IPS DF 6.9 (cell line): ENCODE measurements around the gene SGMS1.
A peak's percentile ranks its signal among the peaks of the same experiment; 100 is the strongest.

Source experiments
- DNase-seq: peaks from one replicate; pipeline ENCODE4 v3.0.0-alpha.2; 2013; ENCODE audit warnings: low read depth, low spot score
- H3K27ac ChIP-seq: one replicate; pipeline ENCODE4 v1.5.1; 2013; ENCODE audit warnings: low read length, control low read depth
- H3K27me3 ChIP-seq: 2 replicates; pipeline ENCODE4 v1.6.1; 2013; ENCODE audit warnings: mild to moderate bottlenecking, low read length; ENCODE audit not compliant: control insufficient read depth, insufficient read depth
- H3K36me3 ChIP-seq: 2 replicates; pipeline ENCODE4 v1.6.1; 2013; ENCODE audit warnings: low read length; ENCODE audit not compliant: control insufficient read depth, insufficient read depth
- H3K4me1 ChIP-seq: 2 replicates; pipeline ENCODE4 v1.6.1; 2013; ENCODE audit warnings: low read length; ENCODE audit not compliant: control insufficient read depth, insufficient read depth
- H3K4me3 ChIP-seq: 2 replicates; pipeline ENCODE4 v1.5.1; 2013; ENCODE audit warnings: mild to moderate bottlenecking, low read length
- H3K9me3 ChIP-seq: 2 replicates; pipeline ENCODE4 v1.6.1; 2013; ENCODE audit warnings: low read length, inconsistent platforms; ENCODE audit not compliant: control insufficient read depth, insufficient read depth
- WGBS: extraction: QIAGEN DNeasy Blood & Tissue Kit; methylation state at CpG from one replicate; pipeline ENCODE4 v1.1.7; 2013; ENCODE audit warnings: mixed read lengths, missing lambda C conversion rate; ENCODE audit not compliant: insufficient read length, insufficient coverage; 5-methylcytosine and 5-hydroxymethylcytosine counted together

SGMS1 gene

DNA sequence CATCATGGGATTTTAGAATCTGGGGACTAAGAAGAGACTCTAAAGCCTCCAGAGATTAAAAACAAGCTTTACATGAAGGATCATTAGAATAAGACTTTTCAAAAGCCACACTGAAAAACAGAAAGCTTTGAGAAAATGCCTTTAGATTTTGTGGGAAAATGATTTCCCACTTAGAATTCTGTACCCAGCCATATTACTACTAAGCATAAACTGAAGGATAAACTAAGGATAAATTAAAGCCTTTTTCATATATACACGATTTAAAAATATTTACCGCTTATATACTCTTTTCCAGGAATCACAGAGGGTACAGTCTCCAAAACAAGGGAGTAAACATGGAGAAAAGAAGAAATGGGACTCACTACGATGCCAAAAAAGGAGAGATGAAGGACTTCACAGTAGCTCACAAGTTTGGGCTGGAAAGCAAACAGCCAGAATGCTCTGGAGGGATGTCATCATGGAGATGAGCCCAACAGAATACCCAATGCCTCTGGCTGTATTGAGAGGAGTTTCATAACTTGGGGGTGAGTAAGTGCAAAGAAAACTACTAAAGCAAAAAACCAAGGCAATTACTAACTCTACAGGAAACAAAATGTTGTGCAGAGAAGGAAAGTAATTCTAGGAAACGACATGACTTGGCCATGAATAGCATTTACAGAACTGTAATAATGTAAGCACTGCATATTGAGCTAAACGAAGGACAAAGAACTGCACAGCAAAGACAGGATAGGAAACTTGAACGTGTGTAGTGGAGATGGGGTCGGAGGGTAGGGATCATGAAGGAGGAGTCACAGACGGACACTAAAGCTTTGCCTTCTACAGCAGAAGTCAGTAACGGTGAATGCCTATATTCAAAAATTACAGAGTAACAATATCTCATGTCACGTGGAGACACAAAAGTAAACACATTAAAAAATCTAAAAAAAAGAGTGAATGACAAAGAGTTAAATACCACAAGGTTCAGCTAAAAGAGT is 311.0 kb downstream of the SGMS1 start:
- no peak for DNase-seq
- Histone ChIP-seq H3K27ac (no peak overlapping the region), H3K4me1 (0 out of 2 replicates have a peak, but pooled peaks cover 2% of the 10 kb centered on the region)

DNA sequence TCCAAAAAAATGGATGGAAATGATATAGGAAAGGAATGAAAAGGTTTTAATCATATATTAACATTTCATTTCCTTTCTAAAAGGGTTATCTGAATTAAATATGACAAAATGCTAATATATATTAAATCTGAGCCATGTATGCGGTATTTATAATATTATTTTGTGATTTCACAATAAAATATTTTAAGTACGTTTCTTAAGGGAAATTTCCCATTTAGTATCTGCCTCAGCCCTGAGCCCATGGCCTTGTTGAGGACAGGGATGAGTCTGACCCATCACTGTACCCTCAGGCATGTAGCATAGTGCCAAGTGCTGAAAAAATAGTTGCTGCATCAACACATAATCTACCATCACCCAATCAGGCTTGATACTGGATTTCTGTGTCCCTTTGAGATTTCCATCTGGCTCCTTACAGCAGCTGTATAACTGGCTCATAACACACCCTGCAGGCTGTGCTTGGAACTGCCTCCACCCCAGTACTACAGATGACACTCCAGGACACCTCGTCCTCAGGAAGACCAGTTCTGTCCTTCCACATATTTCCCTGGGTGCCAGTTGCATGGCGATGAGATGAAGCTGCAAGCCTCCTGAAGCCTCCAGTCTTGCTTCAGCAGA is 313.1 kb downstream of the SGMS1 start:
- Histone ChIP-seq H3K4me1 (no peaks in the 10 kb centered on the region), H3K36me3 (no peaks in the 10 kb centered on the region; the same call in 1 of the 2 replicates), H3K9me3 (no peaks in the 10 kb centered on the region), H3K4me3 (no peak overlapping the region), H3K27ac (no peak overlapping the region), H3K27me3 (no peaks in the 10 kb centered on the region)
- DNase-seq = peak; percentile 50
- no CpG with 5 or more reads among the region's 4 CpGs for WGBS

More for the DNA sequence above, 311.0 kb downstream of the SGMS1 start:
- H3K27me3 ChIP-seq = no peaks in the 10 kb centered on the region
- no peaks in the 10 kb centered on the region for H3K9me3 ChIP-seq
- H3K36me3 ChIP-seq = no peaks in the 10 kb centered on the region; the same call in 1 of the 2 replicates
- no CpG with 5 or more reads among the region's 10 CpGs for WGBS
- H3K4me3 ChIP-seq = no peak overlapping the region

DNA sequence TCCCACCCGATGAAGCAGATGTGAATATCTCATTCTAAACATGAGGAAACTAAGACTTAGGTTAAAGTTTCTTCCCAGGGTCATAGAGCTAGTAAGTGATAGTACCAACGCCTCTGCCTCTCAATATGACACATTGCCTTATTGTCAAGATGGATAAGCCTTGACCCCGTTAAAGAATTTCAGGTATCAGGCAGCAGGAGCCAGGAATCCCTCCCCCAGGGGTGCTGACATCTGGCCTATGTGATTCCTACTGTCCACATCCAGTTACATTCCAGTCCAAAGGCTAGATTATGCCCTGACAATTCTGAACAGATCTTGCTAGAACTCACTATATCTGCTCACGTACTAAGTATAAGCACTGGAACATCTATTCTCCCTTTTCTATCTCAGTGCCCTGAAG is 314.4 kb downstream of the SGMS1 start:
- WGBS = no CpG with 5 or more reads among the region's 4 CpGs

DNA sequence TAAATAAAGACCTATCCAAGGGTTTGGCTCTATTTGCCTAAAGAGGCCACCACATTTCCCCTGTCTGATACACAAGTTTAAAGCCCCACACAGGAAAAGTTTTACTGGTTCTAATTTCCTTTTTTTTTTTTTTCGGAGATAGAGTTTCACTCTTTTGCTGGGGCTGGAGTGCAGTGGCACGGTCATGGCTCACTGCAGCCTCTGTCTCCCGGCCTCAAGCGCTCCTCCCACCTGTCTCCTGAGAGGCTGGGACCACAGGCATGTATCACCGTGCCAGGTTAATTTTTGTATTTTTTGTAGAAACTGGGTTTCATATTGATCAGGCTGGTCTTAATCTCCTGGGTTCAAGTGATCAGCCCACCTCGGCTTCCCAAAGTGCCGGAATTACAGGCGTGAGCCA is 319.1 kb downstream of the SGMS1 start:
- Histone ChIP-seq H3K27me3 (no peaks in the 10 kb centered on the region), H3K4me3 (no peak overlapping the region), H3K4me1 (no peaks in the 10 kb centered on the region), H3K9me3 (no peaks in the 10 kb centered on the region), H3K27ac (no peak overlapping the region), H3K36me3 (no peaks in the 10 kb centered on the region; the same call in 1 of the 2 replicates)
- DNase-seq = no peak
- WGBS = no CpG with 5 or more reads among the region's 8 CpGs

More for the DNA sequence above, 314.4 kb downstream of the SGMS1 start:
- Histone ChIP-seq H3K4me1 (no peaks in the 10 kb centered on the region), H3K9me3 (no peaks in the 10 kb centered on the region), H3K36me3 (no peaks in the 10 kb centered on the region; the same call in 1 of the 2 replicates), H3K27me3 (no peaks in the 10 kb centered on the region), H3K27ac (no peak overlapping the region), H3K4me3 (no peak overlapping the region)
- no peak for DNase-seq

DNA sequence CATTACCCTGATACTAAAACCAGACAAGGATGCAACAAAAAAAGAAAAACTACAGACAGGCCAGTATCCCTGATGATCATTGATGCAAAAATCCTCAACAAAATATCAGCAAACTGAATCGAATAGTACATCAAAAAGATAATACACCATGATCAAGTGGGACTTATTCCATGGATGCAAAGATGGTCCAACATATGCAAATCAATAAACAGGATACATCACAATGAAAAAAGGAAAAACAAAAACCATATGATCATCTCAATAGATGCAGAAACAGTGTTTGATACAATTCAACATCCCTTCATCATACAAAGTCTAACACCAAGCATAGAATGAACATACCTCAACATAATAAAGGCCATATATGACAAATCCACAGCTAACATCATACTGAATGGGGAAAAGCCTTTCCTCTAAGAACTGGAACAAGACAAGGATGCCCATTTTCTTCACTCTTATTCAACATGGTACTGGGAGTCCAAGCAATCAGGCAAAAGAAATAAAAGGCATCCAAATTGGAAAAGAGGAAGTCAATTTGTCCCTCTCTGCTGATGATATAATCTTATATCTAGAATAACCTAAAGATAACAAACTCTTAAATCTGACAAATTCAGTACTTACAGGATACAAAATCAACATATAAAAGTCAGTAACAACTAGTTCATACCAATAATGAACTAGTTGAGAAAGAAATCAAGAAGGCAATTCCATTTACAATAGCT is 323.6 kb downstream of the SGMS1 start:
- Histone ChIP-seq H3K9me3 (no peaks in the 10 kb centered on the region), H3K27me3 (no peaks in the 10 kb centered on the region), H3K4me1 (no peaks in the 10 kb centered on the region), H3K36me3 (no peaks in the 10 kb centered on the region), H3K4me3 (no peak overlapping the region), H3K27ac (no peak overlapping the region)
- no CpG with 5 or more reads among the region's 1 CpG for WGBS
- DNase-seq = no peak

DNA sequence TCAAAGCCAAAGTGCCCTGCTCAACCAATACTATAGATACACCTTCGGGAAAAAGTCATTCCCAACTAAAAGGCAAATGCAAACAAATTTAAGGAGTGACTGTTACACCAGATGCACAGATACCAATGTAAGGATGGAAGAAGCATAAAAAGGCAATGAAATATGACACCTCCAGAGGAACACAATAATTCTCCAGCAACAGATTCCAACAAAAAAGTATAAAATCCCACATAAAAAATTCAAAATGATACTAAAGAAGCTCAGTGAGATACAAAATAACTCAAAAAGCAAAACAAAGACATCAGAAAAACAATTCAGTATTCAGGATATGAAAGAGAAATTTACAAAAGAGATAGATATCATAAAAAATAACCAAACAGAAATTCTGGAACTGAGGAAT is 328.4 kb downstream of the SGMS1 start:
- Histone ChIP-seq H3K27me3 (no peaks in the 10 kb centered on the region), H3K36me3 (no peaks in the 10 kb centered on the region), H3K4me1 (no peaks in the 10 kb centered on the region), H3K27ac (no peak overlapping the region), H3K4me3 (no peak overlapping the region), H3K9me3 (no peaks in the 10 kb centered on the region)
- no CpG with 5 or more reads among the region's 1 CpG for WGBS
- DNase-seq = no peak

DNA sequence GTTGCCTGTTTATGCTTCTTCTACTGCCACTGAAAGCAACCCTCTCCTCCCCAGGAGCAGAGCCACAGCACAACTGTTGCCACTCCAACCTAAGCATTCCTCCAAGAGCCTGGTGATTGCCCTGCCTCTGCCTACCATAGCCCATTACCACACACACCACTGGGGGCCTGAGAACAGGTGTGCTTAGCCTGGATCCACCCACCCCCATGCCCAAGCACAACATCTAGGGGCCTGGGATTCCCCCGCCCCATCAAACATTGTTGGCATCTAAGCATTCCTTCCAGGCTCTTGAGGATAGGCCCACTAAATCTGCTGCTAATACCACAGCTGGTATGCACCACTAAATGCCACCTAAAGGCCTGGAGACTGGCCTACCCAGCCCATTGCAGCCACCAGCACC is 329.2 kb downstream of the SGMS1 start:
- DNase-seq = no peak
- H3K27me3 ChIP-seq = no peaks in the 10 kb centered on the region
- H3K4me3 ChIP-seq = no peak overlapping the region
- H3K4me1 ChIP-seq = no peaks in the 10 kb centered on the region
- no peak overlapping the region for H3K27ac ChIP-seq
- H3K36me3 ChIP-seq = no peaks in the 10 kb centered on the region
- H3K9me3 ChIP-seq = no peaks in the 10 kb centered on the region
- WGBS = no CpG with 5 or more reads among the region's 1 CpG

DNA sequence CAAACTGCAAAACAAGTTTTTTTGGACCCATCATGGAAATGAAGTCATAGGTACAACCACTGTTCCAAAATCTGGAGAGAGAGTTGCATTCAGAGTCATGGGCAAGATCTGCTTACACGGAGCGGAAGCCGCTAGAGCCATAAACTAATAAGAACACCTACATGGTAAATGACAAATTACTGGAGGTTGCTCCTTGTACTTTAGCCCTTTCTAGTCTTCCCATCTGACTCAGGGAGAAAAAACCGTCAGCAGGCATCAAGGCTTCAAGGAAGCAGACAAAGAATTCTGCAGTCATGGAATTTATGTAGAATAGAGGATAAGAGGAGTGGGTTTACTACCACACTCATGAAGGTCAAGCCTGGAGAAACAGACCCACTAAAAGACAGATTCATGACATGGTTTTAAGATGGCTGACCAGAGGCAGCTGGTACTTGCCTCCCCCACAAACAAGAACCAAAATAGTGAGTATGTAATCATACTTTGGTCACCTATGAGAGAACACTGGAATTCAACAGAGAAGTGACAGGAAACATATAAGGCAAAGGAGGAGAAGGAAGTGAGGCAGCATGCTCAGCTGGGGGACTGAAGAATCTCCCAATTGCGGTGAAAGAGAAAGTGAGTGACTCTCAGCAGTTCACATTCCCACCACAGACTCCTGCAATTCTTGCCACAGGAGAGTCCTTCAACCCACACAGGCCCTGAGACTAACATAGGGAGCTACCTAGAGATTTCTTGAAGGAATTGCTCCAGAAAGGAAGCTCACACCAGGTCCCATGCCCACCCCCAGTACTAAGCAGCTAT is 330.0 kb downstream of the SGMS1 start:
- H3K36me3 ChIP-seq = no peaks in the 10 kb centered on the region
- WGBS = no CpG with 5 or more reads among the region's 5 CpGs
- no peak for DNase-seq
- no peaks in the 10 kb centered on the region for H3K4me1 ChIP-seq
- no peak overlapping the region for H3K4me3 ChIP-seq
- H3K27ac ChIP-seq = no peak overlapping the region
- no peaks in the 10 kb centered on the region for H3K27me3 ChIP-seq
- H3K9me3 ChIP-seq = no peaks in the 10 kb centered on the region

DNA sequence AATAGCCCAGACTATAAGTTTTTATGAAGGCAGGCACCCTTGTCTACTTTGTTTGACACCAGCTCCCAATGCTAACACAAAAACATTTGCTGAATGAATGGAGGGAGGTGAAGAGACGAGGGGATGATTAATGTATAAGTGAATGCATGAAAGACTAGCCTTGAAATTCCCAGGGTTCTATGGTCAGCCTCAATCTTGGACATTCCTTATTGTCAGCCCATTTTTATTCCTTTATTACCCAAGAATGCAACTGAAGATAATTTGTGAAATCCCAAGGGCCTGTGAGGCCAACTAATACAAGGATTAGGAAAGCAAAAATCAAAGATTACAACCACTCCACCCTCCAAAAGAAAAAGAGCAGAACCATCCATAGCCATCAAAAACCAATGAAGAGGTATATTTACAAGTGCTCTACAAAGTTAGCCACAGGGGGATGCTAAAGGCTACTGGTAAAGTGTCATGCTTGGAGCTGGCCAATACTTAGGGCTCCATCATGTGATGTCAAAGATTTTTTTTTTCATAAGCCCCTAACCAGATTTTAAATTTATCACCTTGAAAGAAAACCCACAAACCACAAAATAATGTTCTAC is 332.4 kb downstream of the SGMS1 start:
- Histone ChIP-seq H3K4me1 (no peaks in the 10 kb centered on the region), H3K4me3 (no peak overlapping the region), H3K27me3 (no peaks in the 10 kb centered on the region), H3K36me3 (no peaks in the 10 kb centered on the region), H3K27ac (no peak overlapping the region), H3K9me3 (no peaks in the 10 kb centered on the region)
- no CpG with 5 or more reads among the region's 1 CpG for WGBS
- no peak for DNase-seq
